Glutamatergic neuron (in vitro differentiated cells): ENCODE data around the gene AGBL4. TPM values are rescaled to one million over a fixed set of nuclear protein-coding genes. Genes with fewer than 3 reads are reported as not detected.
A peak's percentile ranks its signal among the peaks of the same experiment; 100 is the strongest.

Experiments
- DNase-seq: peaks from one replicate; pipeline ENCODE4 v3.0.0; 2022
- H3K27ac Mint-ChIP-seq: one replicate; pipeline ENCODE4 v1.8.0; 2020; ENCODE audit warnings: mild to moderate bottlenecking, mixed read lengths, inconsistent platforms; ENCODE audit not compliant: unreplicated experiment
- H3K27me3 Mint-ChIP-seq: one replicate; pipeline ENCODE4 v1.8.0; 2020; ENCODE audit warnings: mild to moderate bottlenecking, moderate library complexity, mixed read lengths, inconsistent platforms; ENCODE audit not compliant: unreplicated experiment
- H3K36me3 Mint-ChIP-seq: one replicate; pipeline ENCODE4 v1.8.0; 2020; ENCODE audit warnings: mild to moderate bottlenecking, mixed read lengths, inconsistent platforms; ENCODE audit not compliant: unreplicated experiment
- H3K4me1 Mint-ChIP-seq: one replicate; pipeline ENCODE4 v1.8.0; 2020; ENCODE audit warnings: mild to moderate bottlenecking, low read depth, mixed read lengths, inconsistent platforms; ENCODE audit not compliant: unreplicated experiment
- H3K4me3 Mint-ChIP-seq: one replicate; pipeline ENCODE4 v1.8.0; 2020; ENCODE audit warnings: mild to moderate bottlenecking, mixed read lengths, inconsistent platforms; ENCODE audit not compliant: unreplicated experiment
- H3K9me3 Mint-ChIP-seq: one replicate; pipeline ENCODE4 v1.8.0; 2020; ENCODE audit warnings: mild to moderate bottlenecking, moderate library complexity, mixed read lengths, inconsistent platforms; ENCODE audit not compliant: unreplicated experiment
- total RNA-seq: library from RNA; stranded (reverse); fragmentation: NEBNext Ultra II Directional; extraction: Animal tissue kit (Norgen Biotek cat#: 25700); gene quantifications from one replicate; pipeline ENCODE4 v1.2.1, GENCODE V29; 2021; ENCODE audit not compliant: unreplicated experiment
- TF ChIP-seq, protein P1 (sequence below): fragments of 200-600 bp; sonication (generic); IDR thresholded peaks from one replicate; pipeline ENCODE4 v1.5.0; 2021; ENCODE audit not compliant: partially characterized antibody, unreplicated experiment

Gene AGBL4
- total RNA-seq, 1 donor from 2014 or later, result 3.5 TPM

DNA sequence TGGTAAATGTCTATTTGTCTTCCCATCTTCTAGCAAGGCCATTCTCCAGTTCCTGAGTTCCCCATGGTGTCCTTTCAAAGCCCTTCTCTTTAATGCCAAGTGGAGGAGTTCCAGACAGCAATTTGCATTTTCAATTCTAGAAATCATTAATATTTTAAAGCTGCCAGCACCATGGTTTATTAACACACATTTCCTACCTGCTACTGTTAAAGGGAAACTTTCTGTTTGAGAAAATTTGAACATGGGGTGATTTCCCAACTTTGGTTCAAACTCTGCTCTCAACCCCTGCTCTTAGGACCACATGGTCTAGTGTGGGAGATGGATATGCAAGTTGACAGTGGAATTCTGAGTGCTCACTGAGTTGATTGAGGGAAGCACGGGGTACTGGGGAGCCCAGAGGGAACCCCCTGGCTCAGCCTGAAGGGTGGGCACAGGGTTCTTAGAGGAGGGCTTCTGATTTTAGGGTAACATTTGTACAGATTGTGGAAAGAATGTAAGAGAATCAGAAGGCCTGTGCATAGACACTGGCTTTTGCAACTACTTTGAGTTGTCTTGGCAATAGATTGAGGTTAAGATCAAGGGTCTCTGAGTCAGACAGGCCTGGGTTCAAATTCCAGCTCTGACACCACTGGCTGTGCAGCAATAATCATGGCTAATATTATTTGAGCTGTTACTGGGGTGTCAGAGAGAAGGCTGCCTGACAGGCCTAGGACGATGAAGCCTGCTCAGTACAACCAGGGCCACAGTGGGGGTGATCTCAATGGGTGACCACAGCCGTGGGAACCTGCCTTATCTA lies 1344.8 kb downstream of the AGBL4 start:
- no peak overlapping the region for H3K27ac Mint-ChIP-seq
- no peaks in the 10 kb centered on the region for H3K36me3 Mint-ChIP-seq
- no peak for DNase-seq
- H3K9me3 Mint-ChIP-seq, result no peaks in the 10 kb centered on the region
- peaks cover 26% of the 10 kb centered on the region for H3K4me1 Mint-ChIP-seq
- no peak overlapping the region for H3K4me3 Mint-ChIP-seq
- TF ChIP-seq, protein P1, sequence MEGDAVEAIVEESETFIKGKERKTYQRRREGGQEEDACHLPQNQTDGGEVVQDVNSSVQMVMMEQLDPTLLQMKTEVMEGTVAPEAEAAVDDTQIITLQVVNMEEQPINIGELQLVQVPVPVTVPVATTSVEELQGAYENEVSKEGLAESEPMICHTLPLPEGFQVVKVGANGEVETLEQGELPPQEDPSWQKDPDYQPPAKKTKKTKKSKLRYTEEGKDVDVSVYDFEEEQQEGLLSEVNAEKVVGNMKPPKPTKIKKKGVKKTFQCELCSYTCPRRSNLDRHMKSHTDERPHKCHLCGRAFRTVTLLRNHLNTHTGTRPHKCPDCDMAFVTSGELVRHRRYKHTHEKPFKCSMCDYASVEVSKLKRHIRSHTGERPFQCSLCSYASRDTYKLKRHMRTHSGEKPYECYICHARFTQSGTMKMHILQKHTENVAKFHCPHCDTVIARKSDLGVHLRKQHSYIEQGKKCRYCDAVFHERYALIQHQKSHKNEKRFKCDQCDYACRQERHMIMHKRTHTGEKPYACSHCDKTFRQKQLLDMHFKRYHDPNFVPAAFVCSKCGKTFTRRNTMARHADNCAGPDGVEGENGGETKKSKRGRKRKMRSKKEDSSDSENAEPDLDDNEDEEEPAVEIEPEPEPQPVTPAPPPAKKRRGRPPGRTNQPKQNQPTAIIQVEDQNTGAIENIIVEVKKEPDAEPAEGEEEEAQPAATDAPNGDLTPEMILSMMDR, result no peak
- no peaks in the 10 kb centered on the region for H3K27me3 Mint-ChIP-seq

DNA sequence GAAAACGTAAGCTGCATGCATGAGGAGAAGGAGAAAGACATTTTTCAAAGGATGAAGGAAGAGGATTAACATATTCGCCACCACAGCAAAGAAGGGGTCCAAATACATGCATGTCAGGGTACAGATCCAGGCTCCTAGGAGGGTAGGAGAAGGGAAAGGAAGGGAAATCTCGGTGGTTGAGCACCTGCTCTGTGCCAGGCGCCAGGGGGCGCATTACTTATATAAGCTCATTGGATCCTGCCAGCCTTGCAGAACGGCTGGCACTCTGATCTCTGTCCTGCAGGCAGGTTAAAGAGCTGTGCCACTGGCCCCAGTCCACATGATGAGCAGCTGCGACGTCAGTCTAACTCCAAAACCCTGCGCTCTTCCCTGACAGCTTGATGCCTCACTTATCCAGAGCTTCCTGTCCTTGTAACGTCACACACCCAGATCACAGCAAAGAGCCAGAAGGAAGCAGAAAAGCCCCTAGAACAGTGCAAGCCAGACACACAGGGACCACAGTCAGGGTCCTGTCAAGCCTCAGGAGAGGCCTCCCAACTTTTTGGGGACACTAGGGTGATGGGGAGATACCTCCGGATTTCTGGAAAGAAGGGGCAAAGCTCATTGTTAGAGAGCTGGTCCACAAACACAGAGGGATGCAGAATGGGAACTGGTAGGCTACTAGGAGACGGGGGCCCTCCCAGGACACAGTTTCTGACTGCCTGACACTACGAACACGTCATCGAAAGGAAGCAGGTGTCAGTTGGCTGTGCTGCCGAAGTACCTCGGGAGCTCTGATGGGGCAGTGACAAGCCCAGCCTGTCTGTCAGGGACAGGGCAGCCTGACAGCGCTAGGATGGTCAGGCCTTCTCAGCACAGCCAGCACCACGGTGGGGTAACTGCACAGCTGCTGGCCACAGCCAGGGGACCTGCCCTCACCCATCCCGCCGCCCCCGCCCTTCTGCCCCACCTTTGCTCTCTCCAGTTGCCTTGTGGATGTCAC lies 1346.2 kb downstream of the AGBL4 start:
- H3K9me3 Mint-ChIP-seq, result no peaks in the 10 kb centered on the region
- H3K27me3 Mint-ChIP-seq, result no peaks in the 10 kb centered on the region
- H3K4me3 Mint-ChIP-seq, result no peak overlapping the region
- DNase-seq, result peak; percentile 74
- no peaks in the 10 kb centered on the region for H3K36me3 Mint-ChIP-seq
- TF ChIP-seq, protein P1, result peak; percentile 76
- peaks cover 23% of the 10 kb centered on the region for H3K4me1 Mint-ChIP-seq
- H3K27ac Mint-ChIP-seq, result peak overlapping the region; percentile 46

DNA sequence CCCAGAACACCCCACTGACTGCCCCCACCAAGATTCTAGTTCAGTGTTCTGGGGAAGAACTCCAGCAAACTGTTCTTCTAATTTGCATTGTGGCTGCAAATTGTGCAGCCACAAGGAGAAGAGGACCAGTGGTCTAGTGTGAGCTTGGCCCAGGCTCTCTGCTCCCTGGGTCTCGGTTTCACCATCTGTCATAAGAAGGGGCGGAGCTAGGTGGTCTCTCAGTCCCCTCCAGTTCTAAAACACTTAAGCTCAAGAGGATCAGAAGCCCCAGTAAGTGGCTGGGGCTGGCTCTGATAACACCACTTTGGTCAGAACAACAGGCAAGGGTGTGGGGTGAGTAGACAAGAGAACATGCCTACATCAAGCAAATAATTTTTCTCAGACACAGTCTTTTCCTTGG lies 1346.9 kb downstream of the AGBL4 start:
- no peak overlapping the region for H3K4me3 Mint-ChIP-seq
- peaks cover 23% of the 10 kb centered on the region for H3K4me1 Mint-ChIP-seq
- TF ChIP-seq, protein P1, result no peak
- H3K36me3 Mint-ChIP-seq, result no peaks in the 10 kb centered on the region
- no peak overlapping the region for H3K27ac Mint-ChIP-seq
- no peaks in the 10 kb centered on the region for H3K27me3 Mint-ChIP-seq
- H3K9me3 Mint-ChIP-seq, result no peaks in the 10 kb centered on the region
- no peak for DNase-seq

DNA sequence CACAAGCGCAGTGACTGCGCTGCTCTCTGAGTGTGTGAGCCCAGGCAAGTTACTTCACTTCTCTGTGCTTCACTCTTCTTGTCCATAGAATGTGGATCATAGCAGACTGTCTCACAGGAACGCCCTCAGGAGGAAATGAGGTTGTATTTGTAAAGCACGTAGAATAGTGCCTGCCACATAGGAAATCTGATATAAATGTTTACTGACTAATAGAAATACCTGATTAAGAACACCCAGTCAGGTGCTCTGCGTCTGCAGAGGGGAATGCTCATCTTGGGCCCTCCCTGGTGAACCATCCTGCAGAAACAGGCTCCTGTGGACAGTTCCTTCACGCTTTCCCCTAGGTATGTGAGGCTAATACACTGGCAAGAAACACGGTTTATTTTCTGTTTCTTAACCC lies 1347.4 kb downstream of the AGBL4 start:
- Mint-ChIP-seq H3K9me3 (no peaks in the 10 kb centered on the region), H3K4me1 (peaks cover 25% of the 10 kb centered on the region), H3K27ac (no peak overlapping the region), H3K36me3 (no peaks in the 10 kb centered on the region), H3K27me3 (no peaks in the 10 kb centered on the region), H3K4me3 (no peak overlapping the region)
- TF ChIP-seq, protein P1, result no peak
- no peak for DNase-seq

DNA sequence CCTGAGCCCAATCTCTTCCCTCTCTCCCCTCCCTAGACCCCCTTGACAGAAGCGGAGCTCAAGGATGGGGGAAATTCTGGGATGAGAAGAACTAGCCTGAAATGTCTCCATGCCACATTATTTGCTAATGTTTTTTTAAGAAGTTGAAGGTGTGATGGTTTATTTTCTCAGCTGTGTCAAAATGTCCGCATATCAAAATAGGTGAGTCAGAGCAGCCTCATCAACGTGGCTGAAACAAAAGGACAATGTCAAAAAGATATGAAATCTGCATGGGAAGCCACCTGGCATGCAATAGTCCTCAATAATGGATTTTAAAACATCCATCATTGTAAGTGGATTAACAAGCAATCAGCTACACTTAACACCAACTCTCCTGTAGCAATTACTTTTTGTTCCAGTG lies 1348.5 kb downstream of the AGBL4 start:
- no peak for DNase-seq
- Mint-ChIP-seq H3K9me3 (no peaks in the 10 kb centered on the region), H3K4me1 (peaks cover 32% of the 10 kb centered on the region), H3K27ac (peak overlapping the region; percentile 49), H3K36me3 (no peaks in the 10 kb centered on the region), H3K27me3 (no peaks in the 10 kb centered on the region), H3K4me3 (no peak overlapping the region)
- TF ChIP-seq, protein P1, result no peak
